ENCODE measurements around the gene OR4X1.
"Not testable (repeated sequence)": the region's sequence is repeated elsewhere in the genome, so short reads cannot be mapped to it uniquely, and the experiment has no call there.

Gene OR4X1, protein sequence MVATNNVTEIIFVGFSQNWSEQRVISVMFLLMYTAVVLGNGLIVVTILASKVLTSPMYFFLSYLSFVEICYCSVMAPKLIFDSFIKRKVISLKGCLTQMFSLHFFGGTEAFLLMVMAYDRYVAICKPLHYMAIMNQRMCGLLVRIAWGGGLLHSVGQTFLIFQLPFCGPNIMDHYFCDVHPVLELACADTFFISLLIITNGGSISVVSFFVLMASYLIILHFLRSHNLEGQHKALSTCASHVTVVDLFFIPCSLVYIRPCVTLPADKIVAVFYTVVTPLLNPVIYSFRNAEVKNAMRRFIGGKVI

DNA sequence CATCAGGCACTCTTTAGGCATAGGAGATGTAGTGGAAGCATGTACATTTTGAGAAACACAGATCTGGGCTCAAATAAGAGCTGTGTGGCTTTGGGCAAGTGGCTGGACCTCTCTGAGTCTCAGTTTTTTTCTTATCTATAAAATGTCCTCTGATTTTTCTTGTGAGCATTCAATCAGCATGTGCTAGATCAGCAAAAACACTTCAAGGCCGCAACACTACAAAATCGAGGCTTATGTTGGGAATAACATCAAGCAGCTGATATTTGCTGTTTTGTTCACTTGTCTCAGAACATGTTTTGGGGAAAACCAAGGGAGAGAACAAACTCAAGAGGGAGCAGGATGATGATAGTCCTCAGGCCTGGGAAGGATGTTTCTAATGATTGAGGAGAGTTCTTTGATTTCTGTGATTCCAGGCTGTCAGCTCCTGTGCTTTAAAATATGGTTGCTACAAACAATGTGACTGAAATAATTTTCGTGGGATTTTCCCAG lies at the start of gene OR4X1:
Gene OR4X1, plus strand, starts transcription at position 439 of the 489 bp plus-strand sequence. Its CDS starts 0 bp downstream, at position 439.
- no peak for DNase-seq

DNA sequence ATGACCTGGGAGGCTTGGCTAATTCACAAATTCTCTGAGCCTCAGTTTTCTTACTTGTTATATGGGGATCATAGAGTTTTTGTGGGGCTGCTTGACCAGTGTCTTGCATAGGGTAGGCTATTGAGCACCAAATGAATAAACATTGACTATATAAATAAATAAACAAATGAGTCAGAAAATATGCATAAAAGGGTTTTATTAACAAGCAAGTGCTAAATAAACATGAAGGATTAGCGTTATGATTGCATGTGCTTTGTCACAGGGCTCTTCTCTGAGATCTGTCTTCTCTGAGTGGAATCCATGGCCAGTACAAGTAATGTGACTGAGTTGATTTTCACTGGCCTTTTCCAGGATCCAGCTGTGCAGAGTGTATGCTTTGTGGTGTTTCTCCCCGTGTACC lies 47.2 kb upstream of the OR4X1 start, which contains the start of gene OR4B1:
Gene OR4B1, plus strand, starts transcription at position 301 of the 400 bp plus-strand sequence. Its CDS starts 0 bp downstream, at position 301.
- DNase-seq: no peak

DNA sequence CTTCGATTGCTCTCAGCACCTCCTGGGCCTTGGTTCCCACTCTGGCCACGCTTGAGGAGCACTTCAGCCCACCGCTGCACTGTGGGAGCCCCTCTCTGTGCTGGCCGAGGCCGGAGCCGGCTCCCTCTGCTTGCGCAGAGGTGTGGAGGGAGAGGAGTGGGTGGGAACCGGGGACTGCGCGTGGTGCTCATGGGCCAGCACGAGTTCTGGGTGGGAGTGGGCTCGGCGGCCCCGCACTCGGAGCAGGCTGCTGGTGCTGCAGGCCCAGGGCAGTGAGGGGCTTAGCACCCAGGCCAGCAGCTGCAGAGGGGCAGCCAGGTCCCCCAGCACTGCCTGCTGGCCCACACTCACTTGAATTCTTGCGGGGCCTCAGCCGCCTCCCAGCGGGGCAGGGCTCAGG lies 34.9 kb upstream of the OR4X1 start:
- no peak for DNase-seq

DNA sequence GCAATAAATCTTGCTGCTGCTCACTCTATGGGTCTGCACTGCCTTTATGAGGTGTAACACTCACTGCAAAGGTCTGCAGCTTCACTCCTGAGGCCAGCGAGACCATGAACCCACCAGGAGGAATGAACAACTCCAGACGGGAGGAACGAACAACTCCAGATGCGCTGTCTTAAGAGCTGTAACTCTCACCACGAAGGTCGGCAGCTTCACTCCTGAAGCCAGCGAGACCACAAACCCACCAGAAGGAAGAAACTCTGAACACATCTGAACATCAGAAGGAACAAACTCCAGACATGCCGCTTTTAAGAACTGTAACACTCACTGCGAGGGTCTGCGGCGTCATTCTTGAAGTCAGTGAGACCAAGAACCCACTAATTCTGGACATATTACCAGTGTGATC lies 33.6 kb upstream of the OR4X1 start:
- DNase-seq: not testable (repeated sequence)

DNA sequence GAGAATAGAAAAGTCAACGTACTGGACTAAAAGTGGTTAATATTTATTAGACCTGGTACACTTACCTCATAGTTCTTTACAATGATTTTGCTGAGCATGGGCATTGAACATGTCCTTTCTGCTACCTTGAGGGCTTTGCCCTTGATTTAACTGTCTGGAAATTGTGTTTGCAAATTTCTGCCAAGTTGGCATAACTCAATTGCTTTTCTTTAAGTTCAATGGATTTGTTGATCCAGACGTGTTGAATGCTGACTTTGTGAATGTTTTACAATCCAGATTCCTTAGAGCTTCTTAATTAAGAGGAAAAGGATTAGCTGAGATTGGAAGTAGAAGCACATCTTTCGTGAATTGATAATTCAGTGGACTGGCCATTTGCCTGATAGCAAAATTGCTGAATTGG lies 25.9 kb upstream of the OR4X1 start:
- no peak for DNase-seq

DNA sequence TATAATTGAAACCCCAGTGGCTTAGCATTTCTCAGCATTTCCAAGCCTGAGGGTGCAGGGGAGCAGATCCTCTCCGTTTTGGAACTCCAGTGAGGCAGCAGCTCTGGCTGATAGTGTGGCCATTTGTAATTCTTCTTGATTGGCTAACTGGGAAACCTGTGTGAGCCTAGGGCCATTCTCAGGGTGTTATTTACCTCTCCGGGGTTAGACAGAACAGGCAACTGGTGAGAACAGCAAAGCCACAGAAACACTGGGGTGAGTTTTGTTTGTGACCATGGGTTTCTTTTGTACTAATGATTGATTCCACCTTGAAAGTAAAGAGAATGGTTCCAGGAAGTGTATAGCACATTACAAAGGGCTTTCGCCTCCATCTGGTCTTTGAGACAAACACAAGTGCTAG lies 21.2 kb upstream of the OR4X1 start:
- no peak for DNase-seq

DNA sequence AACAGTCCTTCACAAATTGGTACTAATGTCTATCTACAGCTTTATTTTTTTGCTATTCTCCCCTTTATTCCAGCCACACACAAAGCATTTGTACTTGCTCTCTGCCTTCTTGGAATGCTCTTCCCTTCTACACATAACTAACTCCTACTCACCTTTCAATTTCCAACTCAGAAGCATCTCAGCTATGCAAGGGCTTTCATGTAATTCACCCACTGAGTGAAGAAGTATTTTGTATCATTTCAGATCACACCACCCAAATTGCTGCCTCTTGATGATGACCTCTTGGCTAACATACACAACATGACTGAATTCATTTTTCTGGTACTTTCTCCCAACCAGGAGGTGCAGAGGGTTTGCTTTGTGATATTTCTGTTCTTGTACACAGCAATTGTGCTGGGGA lies 18.9 kb upstream of the OR4X1 start, which contains the start of gene OR4X2:
Gene OR4X2, plus strand, starts transcription at position 301 of the 400 bp plus-strand sequence. Its CDS starts 0 bp downstream, at position 301.
- DNase-seq: no peak

DNA sequence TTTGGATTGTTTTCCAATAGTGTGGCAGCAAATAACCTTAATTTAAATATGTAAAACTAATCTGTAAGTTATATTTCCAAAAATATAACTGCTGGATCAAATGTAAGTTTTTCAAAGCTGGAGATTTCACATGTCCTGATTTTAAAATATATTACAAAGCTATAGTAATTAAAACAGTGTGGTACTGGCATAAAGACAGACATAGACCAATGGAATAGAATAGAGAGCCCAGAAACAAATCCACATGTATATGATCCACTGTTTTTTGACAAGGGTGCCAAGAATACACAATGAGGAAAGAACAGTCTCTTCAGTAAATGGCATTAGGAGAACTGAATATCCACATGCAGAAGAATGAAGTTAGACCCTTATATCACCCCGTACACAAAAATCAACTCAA lies 14.8 kb upstream of the OR4X1 start:
- DNase-seq: no peak

DNA sequence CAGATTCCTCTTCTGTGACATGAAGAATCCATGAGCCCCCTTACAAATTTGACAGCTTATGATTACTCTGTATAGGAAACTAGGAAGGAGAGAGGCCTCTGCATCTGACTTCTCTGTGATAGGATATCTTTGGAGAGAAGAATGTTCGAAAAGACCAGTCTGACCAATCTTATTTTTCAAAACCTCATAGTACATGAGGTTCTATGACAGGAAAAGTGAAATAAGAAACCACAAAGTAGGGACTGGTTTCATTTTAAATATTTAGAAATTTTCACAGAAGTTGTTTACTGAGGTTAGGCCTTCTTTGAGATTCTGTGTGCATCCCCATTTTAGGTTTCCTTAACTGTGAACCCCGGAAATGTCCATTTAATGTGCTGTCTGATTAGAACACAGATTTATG lies 2.1 kb upstream of the OR4X1 start:
- DNase-seq: no peak

DNA sequence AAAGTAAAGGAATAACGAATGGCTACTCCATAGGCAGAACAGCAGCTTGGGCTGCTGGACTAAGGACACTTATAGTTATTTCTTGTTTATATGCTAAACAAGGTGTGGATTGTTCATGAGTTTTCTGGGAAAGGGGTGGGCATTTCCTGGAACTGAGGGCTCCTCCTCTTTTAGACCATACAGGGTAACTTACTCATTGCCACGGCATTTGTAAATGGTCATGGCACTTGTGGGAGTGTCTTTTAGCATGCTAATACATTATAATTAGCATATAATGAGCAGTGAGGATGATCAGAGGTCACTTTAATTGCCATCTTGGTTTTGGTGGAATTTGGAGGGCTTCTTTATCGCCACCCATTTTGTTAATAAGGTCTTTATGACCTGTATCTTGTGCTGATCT lies 7.0 kb downstream of the OR4X1 start:
- DNase-seq: no peak

DNA sequence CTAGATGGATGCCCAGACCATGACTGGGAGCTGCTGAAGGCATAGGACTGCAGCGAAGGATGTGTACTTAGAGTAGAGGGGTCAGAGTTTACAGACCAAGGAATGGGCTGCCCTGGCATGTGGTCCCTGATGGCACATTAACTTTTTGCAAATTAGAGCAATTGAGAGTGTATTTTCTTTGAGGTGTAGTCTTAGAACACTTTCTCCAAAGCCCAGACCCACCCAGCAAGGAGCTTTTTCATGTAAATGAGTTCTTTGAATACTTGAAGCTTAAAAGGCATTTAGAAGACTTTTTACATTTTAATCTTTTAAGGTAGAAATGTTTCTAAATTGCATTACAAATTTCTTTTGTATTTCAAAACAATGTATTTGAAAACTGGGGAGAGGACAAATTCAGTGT lies 8.9 kb downstream of the OR4X1 start:
- no peak for DNase-seq

DNA sequence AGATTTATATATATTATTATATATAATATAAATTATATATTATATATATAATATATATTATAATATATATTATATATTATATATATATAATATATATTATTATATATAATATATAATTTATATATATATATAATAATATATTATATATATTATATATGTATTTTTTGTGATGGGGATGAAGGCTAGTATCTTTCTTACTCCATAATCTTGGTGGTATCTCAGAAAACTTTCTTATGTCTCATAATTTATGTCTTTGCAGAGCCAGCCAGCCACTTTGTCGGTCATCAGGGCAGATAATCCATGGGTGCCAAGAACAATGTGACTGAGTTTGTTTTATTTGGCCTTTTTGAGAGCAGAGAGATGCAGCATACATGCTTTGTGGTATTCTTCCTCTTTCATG lies 42.3 kb downstream of the OR4X1 start, which contains the start of gene OR4S1:
Gene OR4S1, plus strand, starts transcription at position 301 of the 400 bp plus-strand sequence. Its CDS starts 0 bp downstream, at position 301.
- DNase-seq: no peak

DNA sequence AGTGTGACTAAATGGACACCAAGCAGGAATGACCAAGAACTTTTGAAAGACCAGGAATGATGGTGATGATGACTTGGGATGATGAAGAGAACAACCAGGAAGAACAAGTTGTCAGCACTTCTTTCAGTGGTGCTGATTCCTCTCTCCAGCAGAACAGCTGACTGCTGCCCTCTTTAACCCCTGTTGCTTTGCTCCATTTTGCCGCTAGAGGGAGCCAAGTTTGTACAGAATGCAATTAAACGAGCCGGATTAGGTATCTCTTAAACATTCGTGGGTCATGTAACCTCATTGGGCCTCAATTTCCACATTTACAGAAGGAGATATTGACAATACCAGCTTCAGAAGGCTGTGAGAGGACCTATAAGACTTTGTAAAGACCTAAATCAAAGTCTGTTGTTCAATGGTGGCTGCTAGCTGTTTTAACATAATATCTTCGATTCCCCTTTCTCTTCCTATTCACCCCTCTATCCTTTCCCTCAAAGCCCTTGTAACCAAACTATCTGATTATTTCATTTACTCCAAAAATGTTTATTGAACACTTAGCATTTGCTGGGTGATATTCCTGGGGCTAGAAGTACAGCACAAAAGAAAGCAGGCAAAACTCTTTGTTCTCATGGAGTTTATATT lies 44.2 kb downstream of the OR4X1 start:
- DNase-seq: peak; percentile 75

DNA sequence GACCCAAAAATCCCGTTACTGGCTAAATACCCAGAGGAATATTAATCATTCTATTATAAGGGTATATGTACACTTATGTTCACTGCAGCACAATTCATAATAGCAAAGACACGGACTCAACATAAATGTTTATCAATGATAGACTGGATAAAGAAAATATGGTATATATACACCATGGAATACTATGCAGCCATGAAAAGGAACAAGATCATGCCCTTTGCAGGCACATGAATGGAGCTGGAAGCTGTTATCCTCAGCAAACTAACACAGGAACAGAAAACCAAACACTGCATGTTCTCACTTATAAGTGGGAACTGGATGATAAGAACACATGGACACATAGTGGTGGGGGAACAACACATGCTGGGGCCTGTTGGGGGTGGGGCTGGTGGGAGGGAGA lies 49.9 kb downstream of the OR4X1 start:
- DNase-seq: not testable (repeated sequence)

All from stimulated activated CD4-positive, alpha-beta T cell treated with anti-CD3 and anti-CD28 coated beads, Interleukin-4, amount 100 ng/mL, for 24 hours (primary cell).